Erythroblast (primary cell): ENCODE measurements around the gene MEI1.

Source experiments
- GATA1 ChIP-seq: IDR thresholded peaks from 2 replicates; pipeline ENCODE4 v1.6.1; 2011; ENCODE audit warnings: low read depth, mild to moderate bottlenecking, control low read depth, low read length, moderate library complexity
- POLR2A ChIP-seq: IDR thresholded peaks from 2 replicates; pipeline ENCODE4 v1.6.1; 2011; ENCODE audit warnings: mild to moderate bottlenecking, low read length

DNA sequence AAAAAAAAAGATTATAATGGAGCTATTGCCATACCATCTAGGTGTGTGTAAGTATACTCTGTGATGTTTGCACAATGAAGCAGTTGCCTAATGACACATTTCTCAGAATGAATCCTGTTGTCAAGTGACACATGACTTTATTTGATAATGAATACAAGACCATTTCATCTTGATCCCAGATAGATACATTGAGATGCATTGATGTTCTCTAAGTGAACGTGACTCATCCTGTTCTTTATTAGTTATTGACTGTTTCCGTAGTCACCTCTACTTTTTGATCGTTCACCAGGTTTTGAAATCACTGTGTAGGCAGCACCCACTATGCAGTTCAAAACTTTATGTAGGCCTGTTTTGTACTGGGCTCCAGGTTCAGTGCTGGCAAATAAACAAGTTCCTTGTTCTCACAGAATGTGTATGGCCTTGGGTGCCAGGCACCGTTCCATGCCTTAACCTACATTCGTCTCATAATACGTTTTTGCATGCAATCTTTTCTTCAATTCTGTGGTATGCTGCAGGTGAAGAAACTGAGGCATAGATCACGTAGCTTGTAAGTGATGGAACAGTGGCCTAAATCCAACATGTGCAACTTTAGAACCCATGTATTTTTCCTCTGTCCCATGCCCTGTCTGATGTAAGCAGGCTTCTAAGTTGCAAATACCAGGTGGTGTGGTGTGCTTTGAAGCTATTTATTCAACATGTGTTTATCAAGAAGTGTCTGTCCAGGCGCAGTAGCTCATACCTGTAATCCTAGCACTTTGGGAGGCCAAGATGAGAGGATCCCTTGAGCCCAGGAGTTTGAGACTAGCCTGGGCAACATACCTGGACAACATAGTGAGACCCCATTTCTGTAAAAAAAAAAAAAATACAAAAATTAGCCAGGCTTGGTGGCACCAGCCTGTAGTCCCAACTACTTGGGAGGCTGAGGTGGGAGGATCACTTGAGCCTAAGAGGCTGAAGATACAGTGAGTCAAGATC is 144.0 kb downstream of the MEI1 start:
- TF ChIP-seq POLR2A (no peak), GATA1 (no peak)
